HuH-7.5 (cell line): Measurements from ENCODE around the gene ITGA2.
"Not testable (repeated sequence)": the region's sequence is repeated elsewhere in the genome, so short reads cannot be mapped to it uniquely, and the experiment has no call there.

Source experiments
- DNase-seq: peaks from one replicate; pipeline ENCODE4 v3.0.0; 2011; ENCODE audit warnings: low spot score

ITGA2 gene

DNA sequence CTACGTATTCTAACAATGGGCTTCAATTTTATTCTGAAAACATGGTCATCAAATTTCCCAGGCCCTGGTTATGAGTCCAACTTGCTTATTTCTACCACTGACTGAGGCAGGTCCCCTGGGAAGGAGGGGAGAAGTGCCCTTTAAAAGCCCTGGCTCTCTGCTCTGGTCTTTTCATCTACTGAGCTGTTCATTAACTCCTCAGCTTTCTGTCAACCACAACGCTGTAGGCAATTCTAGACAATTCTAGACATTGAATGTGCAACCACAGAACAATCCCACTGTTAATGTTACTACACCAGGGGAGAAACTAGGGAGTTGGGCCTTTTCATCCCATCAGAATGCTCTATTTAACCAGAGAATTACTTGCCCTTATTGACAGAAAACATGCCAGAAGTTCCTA, 110.4 kb downstream of the ITGA2 start:
- DNase-seq: no peak

DNA sequence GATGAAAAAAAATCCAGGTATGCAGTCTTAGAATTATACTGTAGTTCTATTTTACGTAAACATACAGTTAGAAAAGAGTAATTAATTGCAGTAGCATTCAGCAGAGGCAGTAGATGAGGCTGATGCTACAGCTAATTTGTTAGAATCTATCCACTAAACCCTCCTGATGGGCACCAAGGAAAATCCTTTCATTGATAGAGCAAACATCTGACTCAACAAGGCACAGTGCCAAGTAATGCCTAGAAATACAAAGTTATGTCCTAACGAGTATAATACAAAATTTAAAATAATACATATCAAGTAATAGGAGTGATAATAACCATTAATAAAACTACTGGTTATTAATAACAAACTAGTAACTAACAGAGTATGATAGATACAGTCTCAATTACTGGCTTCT, 111.5 kb downstream of the ITGA2 start:
- DNase-seq: no peak

DNA sequence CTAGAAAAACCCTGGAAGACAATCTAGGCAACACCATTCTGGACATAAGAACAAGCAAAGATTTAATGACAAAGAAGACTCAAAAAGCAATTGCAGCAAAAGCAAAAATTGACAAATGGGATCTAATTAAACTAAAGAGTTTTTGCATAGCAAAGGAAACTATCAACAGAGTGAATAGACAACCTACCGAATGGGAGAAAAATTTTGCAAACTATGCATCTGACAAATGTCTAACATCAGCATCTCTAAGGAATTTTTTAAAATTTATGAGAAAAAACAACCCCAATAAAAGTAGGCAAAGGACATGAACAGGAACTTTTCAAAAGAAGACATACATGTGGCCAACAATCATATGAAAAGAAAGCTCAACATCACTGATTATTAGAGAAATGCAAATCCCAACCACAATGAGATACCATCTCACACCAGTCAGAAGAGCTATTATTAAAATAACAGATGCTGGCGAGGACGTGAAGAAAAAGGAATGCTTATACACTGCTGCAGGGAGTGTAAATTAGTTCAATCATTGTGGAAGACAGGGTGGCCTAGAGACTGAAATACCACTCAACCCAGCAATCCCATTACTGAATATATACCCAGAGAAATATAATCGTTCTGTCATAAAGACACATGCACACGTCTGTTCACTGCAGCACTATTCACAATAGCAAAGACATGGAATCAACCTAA, 116.6 kb downstream of the ITGA2 start:
- DNase-seq: no peak

DNA sequence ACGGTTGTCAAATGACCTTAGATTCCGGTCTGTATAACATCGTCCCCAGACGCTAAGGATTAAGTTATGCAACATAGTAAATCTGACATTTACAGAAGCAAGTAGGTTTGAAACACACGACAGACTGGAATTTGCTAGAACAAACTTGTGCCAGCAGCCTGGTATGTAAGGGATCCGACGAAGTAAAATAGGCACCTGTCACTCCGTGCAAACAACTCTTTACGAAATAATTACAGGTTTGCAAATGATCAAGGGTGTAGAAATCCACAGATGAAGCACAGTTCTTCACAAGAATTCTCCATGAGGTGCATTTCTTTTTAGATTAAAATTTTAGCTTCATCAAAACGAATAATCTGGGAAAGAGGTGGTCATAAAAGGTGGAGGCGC, 119.9 kb downstream of the ITGA2 start:
- peak; percentile 6 for DNase-seq

DNA sequence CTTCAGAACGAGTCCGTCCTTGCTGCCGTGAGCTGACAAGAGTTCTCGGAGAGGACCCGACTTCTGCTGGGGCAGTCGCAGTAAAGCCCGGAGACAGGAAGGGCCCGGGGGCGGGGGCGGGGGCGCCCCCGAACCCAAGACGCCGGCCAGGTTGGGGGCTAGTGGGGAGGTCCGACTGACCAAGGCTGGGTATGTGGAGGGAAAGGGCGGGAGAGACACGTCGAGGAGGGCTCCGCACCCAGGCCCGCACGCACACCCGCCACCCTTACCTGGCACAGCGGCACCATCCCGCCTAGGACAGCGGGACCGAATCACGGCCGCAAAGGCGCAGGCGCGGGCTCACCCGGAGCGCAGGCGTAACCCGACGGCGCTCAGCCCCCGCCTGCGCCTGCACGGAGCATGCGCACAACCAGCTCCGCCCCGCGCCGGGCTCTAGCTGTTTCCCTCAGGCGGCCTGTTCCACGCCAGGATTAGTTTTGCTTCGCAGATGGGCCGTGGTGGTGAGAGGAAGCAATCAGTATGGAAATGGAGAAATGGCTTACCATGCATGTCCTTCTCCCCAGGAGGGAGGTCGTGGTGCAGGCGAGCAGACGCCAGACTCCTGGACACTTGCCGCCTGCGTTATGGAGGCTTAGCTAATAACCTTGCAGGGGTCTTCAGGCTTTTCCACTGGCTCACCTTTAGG, 120.4 kb downstream of the ITGA2 start, which contains the start of gene MOCS2:
MOCS2 (minus strand) TSS at position 315 of the 685 bp plus-strand sequence. CDS start 2,583 bp downstream, outside the sequence.
- DNase-seq: peak; percentile 71

DNA sequence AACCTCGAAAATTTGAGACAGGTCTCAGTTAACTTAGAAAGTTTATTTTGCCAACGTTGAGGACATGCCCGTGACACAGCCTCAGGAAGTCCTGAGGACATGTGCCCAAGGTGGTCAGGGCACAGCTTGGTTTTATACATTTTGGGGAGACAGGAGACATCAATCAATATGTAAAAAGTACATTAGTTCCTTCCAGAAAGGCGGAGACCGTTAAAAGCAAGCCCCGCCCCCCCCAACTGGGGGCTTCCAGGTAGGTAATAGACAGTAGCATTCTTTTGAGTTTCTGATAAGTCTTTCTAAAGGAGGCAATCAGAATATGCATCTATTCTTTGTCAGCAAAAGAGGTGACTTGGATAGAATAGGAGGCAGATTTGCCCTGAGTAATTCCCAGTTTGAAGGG, 121.0 kb downstream of the ITGA2 start:
- no peak for DNase-seq

DNA sequence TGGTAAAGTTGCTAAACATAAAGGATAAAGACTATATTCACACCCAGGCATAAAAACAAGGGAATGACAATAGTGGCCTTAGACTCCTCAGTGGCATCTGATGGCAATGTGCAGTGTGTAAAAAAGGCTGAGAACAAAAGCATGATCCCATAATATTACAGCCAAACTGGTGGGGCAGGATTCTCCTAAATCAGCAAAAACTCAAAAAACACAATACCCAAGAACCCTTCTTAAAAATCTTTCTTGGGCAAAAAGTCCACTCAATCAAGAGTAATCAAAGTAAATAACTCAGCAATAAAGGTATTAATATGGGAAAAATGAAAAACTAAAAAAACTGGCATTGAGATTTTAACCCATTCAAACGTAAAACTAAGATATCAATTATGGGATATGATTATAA, 122.0 kb downstream of the ITGA2 start:
- no peak for DNase-seq

DNA sequence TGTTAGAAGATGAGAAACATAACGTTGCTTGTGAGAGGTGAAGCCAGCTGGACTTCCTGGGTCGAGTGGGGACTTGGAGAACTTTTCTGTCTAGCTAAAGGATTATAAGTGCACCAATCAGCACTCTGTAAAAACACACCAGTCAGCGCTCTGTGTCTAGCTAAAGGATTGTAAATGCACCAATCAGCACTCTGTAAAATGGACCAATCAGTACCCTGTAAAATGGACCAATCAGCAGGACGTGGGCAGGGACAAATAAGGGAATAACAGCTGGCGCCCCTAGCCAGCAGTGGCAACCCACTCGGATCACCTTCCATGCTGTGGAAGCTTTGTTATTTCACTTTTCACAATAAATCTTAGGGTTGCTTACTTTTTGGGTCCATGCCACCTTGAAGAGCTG, 123.2 kb downstream of the ITGA2 start:
- DNase-seq: not testable (repeated sequence)

DNA sequence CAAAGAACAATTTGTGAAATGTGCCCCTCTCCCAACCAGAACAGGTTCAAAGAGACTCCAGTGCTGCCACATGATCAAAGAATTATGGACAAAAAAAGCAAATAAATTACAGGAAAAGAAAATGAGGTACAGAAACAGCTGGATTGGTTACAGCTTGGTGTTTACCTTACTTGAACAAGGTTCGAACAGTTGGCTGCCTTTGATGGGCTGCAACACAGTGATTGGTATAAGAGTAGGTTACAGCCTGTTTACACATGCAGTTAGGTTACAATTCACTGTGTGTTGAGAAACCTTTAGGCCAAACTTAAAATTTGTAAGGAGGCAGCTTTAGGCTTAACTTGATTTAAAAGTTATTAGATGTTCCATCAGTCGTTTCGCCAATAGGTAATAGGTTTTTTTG, 123.8 kb downstream of the ITGA2 start:
- no peak for DNase-seq

DNA sequence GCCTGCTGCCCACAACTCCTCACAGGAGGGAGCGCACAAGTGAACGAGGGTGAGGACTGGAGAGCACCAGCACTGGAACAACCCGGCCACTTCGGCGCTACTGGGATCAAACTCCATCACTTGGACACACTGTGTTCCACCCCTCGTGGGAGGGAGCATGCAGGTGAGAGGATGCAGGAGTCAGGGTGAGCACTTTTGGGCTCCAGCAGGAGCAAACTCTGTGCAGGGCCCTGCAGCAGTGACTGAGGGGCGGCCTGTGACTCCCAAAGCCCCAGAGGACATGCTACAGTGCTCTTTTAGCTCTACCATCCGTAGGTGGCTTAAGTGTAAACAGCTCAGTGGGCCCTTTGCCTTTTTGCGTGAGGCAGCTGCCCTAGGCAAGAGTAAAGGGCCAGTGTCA, 124.8 kb downstream of the ITGA2 start:
- DNase-seq: no peak

DNA sequence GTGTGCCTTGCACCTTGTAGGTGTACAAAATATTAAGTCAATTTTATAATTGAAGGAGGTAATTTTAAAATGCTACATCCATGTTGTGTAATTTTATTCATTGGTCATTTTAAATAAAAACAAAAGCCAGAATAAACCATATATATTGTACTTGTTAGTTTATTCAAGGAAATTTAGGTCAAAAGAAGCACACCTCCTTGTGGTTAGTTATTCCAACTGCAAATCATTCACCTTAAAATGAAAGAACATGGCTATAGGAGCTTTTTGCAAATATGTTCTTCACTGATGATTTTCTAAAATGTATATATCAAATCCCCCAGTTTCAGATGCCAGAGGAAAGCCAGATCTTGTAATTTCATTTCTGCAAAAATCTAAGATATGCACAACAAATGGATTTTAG, 125.8 kb downstream of the ITGA2 start:
- no peak for DNase-seq

DNA sequence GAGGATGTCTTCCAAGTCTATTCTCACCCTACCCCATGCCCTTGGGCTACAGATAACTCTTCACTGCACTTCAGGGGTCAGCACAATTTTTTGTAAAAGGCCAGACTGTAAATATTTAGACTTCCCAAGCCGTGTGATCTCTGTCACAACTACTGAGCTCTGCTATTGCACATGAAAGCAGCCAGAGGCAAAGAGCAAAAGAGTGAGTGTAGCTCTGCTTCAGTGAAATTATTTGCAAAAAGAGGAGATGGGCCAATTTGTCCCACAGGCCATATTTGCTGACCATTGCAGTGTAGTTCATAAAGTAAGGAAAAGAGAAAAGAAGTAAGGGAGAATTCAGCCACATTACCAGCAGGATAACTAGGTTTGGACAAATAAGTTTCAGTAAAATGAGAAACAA, 127.4 kb downstream of the ITGA2 start:
- no peak for DNase-seq

DNA sequence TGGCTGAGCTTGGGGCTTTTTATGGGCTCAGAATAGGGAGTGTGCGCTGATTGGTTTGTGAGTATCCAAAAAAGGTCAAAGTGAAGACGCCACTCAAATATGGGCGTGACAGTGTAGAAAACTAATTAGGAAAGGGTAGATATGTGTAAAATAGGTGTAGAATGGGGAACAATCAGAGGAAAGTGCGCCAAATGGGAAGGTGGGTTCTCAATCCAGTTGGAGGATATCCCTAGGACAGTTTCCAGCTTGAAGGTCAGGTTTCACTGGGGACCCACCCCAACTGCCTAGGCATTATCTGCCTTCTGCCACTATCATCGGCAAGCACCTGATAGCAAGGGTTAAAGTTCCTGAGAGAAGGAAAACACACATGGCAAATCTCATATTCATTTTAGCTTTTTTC, 129.7 kb downstream of the ITGA2 start:
- no peak for DNase-seq

DNA sequence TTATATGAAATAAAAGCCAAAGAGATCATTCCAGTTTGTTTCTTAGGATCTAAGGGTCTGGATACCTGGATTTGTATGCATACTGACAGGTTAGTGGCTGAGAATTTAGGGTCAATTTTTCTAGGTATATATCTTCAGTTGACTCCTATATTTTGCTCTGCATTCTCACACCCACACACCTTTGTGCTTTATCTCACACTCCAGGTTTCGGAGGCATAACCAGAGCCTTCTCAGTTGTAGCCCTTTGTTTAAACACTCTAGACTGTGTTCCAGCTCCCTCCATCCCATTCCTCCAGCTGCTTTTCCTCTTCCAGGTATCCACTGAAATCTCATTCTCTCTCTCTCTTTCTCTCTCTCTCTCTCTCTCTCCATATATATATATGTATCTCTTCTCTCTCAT, 131.0 kb downstream of the ITGA2 start:
- DNase-seq: no peak

DNA sequence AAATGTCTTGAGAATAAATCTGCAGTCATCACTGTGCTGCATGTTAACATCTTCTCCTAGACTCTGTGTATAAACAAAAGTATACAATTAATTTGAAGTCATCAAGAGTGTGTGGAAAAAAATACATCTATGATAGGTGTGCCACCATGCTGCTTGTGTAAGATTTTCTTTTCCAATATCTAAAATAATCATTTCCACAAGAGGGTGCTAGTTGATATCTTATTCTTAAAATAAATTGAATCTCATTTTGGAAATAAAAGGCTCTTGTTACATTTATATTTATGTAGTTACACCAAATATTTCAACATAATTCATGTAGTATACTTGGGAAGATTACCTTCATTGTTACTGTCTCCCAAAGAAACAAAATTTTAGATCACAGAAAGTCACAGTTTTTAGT, 134.6 kb downstream of the ITGA2 start:
- DNase-seq: no peak

DNA sequence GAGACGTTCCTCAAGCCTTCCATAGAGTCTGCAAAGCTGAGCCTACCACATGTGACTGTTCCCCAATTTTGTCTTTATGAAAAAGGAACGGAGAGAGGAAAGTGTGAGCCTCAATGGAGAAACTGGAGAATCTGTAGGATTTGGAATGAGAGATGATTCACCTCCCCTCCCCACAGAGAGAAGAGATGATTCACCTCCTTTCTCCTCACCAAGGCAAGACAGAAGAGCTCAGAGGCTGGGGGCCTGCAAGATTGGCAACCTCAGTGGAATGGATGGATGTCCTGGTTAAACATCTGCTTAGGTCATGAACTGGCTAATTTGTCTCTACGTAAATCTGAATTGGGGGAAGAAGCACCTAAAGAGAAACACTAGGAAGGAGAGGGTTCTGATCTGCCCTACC, 137.4 kb downstream of the ITGA2 start:
- no peak for DNase-seq

DNA sequence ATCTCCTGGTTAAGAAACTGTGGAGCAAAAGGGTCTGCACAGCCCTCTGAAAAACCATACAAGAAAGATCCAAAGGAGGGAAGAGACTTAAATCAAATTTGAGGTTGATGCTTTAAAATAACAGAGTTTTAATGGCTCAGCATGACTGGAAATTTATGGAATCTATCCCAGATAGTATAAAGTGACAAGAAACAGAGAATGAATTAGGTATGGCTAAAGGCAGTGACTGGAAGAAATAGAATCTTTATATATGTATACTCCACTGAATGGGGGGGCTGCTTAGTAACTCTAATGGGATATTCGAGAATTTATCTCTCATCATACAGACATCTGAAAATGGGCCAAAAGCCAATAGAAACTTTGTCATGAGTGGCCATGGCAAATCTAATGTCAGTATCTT, 138.0 kb downstream of the ITGA2 start:
- no peak for DNase-seq

DNA sequence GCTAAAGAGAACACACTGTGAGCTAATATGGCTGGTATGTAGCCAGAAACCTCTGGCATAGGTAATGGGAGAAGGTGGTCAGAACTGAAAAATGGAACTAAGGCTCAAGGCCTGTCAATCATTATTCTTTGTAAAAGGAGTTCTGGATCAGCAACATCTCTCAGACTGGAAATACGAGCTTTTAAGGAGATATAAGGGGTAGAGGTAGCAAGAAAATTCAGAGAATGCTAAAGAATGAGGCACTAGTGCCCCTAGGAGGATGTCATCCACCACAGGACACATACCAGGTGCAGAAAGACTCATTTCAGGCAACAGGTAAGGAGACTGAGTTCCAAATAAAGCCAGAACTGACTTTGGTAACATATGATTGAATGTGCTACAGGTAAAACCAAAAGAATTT, 139.3 kb downstream of the ITGA2 start:
- DNase-seq: no peak

DNA sequence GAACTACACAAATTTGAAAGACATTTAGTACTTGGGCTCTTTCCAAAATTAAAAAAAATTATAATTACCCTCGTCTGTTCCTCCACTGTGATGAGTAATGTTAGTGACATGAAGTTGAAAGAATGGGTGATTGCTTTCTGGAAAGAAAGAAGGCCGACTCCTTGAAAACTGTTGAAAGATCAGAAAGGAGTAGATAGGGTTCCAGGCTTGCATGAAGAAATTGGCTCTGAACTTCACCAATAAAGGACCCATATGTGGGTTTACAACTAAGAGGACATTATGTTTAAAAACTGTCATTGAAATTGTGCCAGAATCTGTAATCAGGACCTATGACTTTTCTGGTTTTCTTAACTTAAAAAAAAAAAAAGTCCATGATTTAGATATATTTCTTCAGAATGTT, 141.1 kb downstream of the ITGA2 start:
- DNase-seq: no peak

DNA sequence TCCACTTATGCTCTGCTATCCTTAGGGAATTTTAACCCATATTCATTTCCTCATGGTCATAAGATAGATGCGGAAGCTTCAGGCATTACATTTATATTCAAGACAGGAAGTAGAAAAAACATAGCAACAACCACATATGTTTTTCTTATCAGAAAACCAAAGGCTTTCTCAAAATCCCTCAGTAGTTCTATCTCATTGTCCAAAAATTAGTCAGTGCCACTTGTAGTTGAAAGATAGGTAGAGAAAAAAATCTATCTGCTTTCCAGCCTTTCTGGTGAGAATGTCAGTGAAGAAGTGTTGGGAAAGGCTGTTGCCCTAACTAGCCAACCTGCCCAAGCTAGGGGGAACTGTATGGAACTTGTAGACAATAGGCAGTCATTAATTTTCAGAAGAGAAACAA, 143.9 kb downstream of the ITGA2 start:
- DNase-seq: no peak
